Gastrocnemius medialis (tissue), 4 donors: ENCODE measurements around the gene RAPGEF1.

ENCODE experiments used
- CTCF ChIP-seq, 5 experiments: fragments of 450-650 bp in 3 of 5; fragments of 200-600 bp in 2 of 5; sonication (generic) in 2 of 5; IDR thresholded peaks in 4 of 5; conservative IDR thresholded peaks in 1 of 5; 1 replicate in 4 of 5; 2 replicates in 1 of 5; pipeline ENCODE4 v1.5.1; 2016 to 2019; ENCODE audit warnings: antibody characterized with exemption in 5 of 5, mild to moderate bottlenecking in 3 of 5, moderate library complexity in 3 of 5
- POLR2A ChIP-seq, 2 donors: fragments of 450-650 bp; IDR thresholded peaks; one replicate each; pipeline ENCODE4 v1.6.1; 2017; ENCODE audit warnings: antibody characterized with exemption in 2 of 2, mild to moderate bottlenecking in 2 of 2, moderate library complexity in 2 of 2

- TF ChIP-seq CTCF (IDR thresholded peaks at IDR 0.05 in 4 of 5, conservative IDR thresholded peaks at IDR 0.05 in 1 of 5) (no peak), POLR2A (IDR thresholded peaks at IDR 0.05) (no peak)
These were observed 127.0 kb downstream of the RAPGEF1 start for GRCh38 chr9:131612851-131613250.
